ENCODE results near the gene SP6.

GRCh38 chr17:47804461-47804860 lies 46.5 kb downstream of the SP6 start:
- TF ChIP-seq CTCF (IDR thresholded peaks at IDR 0.05) (no peak), POLR2A (IDR thresholded peaks at IDR 0.05) (no peak)
